HTERT RPE-1 (cell line): Measurements from ENCODE around the gene SNTG2.

Experiments
- in situ Hi-C: fragments of 300-500 bp; cut with MboI; formaldehyde crosslinking; loops from 4 replicates; pipeline ENCODE4 v1.14.3; 2020; ENCODE audit warnings: low sequenced_read_pairs

SNTG2 gene

GRCh38 chr2:1169291-1169949, 218.8 kb downstream of the SNTG2 start:
- in situ Hi-C loops: no loop called here

GRCh38 chr2:1170241-1170640, 219.6 kb downstream of the SNTG2 start:
- in situ Hi-C loops: no loop called here

- in situ Hi-C loops: no loop called here
These were observed 220.1 kb downstream of the SNTG2 start for GRCh38 chr2:1170711-1171110.

GRCh38 chr2:1173528-1173927, 222.9 kb downstream of the SNTG2 start:
- in situ Hi-C loops: no loop called here

GRCh38 chr2:1181893-1182292, 231.2 kb downstream of the SNTG2 start:
- in situ Hi-C loops: no loop called here

GRCh38 chr2:1183300-1183699, 232.7 kb downstream of the SNTG2 start:
- in situ Hi-C loops: no loop called here

GRCh38 chr2:1186421-1186820, 235.8 kb downstream of the SNTG2 start:
- in situ Hi-C loops: no loop called here

GRCh38 chr2:1187189-1187588, 236.5 kb downstream of the SNTG2 start:
- in situ Hi-C loops: no loop called here

- in situ Hi-C loops: no loop called here
These were observed 241.5 kb downstream of the SNTG2 start for GRCh38 chr2:1192121-1192520.

GRCh38 chr2:1193801-1194200, 243.2 kb downstream of the SNTG2 start:
- in situ Hi-C loops: no loop called here

- in situ Hi-C loops: no loop called here
These were observed 253.1 kb downstream of the SNTG2 start for GRCh38 chr2:1203772-1204171.

GRCh38 chr2:1205853-1206252, 255.2 kb downstream of the SNTG2 start:
- in situ Hi-C loops: no loop called here

- in situ Hi-C loops: no loop called here
These were observed 257.4 kb downstream of the SNTG2 start for GRCh38 chr2:1207962-1208510.

GRCh38 chr2:1208522-1208921, 257.9 kb downstream of the SNTG2 start:
- in situ Hi-C loops: no loop called here

- in situ Hi-C loops: no loop called here
These were observed 258.6 kb downstream of the SNTG2 start for GRCh38 chr2:1209246-1209645.

GRCh38 chr2:1209761-1210160, 259.1 kb downstream of the SNTG2 start:
- in situ Hi-C loops: no loop called here

GRCh38 chr2:1210352-1210751, 259.7 kb downstream of the SNTG2 start:
- in situ Hi-C loops: no loop called here

- in situ Hi-C loops: no loop called here
These were observed 269.4 kb downstream of the SNTG2 start for GRCh38 chr2:1219901-1220573.

GRCh38 chr2:1222056-1222455, 271.4 kb downstream of the SNTG2 start:
- in situ Hi-C loops: no loop called here

GRCh38 chr2:1223791-1224190, 273.1 kb downstream of the SNTG2 start:
- in situ Hi-C loops: no loop called here

- in situ Hi-C loops: no loop called here
These were observed 274.3 kb downstream of the SNTG2 start for GRCh38 chr2:1224901-1225300.

GRCh38 chr2:1226766-1227165, 276.1 kb downstream of the SNTG2 start:
- in situ Hi-C loops: no loop called here
